ENCODE measurements around the gene PDLIM1.

The PDLIM1 gene

GRCh38 chr10:95279042-95279820, 11.6 kb downstream of the PDLIM1 start:
- DNase-seq (ENCODE audit: low read depth in 1 of 2, low spot score in 1 of 2): no peak
- Histone ChIP-seq H3K27me3 (ENCODE audit: insufficient read depth, poor library complexity, severe bottlenecking) (no peaks in the 10 kb centered on the region), H3K27ac (replicated peaks) (no peak overlapping the region), H3K4me3 (replicated peaks; ENCODE audit: insufficient read depth, low read length) (no peak overlapping the region)
- TF ChIP-seq POLR2AphosphoS5 (IDR thresholded peaks at IDR 0.05; ENCODE audit: low read depth): no peak
- no peak for TF ChIP-seq CTCF (IDR thresholded peaks at IDR 0.05; ENCODE audit: insufficient read depth, low read length)
- no peak for TF ChIP-seq SPI1 (IDR thresholded peaks at IDR 0.05; ENCODE audit: borderline replicate concordance, low read depth)
- TF ChIP-seq GABPA (IDR thresholded peaks at IDR 0.05; ENCODE audit: low read depth): no peak
- TF ChIP-seq, protein P1, sequence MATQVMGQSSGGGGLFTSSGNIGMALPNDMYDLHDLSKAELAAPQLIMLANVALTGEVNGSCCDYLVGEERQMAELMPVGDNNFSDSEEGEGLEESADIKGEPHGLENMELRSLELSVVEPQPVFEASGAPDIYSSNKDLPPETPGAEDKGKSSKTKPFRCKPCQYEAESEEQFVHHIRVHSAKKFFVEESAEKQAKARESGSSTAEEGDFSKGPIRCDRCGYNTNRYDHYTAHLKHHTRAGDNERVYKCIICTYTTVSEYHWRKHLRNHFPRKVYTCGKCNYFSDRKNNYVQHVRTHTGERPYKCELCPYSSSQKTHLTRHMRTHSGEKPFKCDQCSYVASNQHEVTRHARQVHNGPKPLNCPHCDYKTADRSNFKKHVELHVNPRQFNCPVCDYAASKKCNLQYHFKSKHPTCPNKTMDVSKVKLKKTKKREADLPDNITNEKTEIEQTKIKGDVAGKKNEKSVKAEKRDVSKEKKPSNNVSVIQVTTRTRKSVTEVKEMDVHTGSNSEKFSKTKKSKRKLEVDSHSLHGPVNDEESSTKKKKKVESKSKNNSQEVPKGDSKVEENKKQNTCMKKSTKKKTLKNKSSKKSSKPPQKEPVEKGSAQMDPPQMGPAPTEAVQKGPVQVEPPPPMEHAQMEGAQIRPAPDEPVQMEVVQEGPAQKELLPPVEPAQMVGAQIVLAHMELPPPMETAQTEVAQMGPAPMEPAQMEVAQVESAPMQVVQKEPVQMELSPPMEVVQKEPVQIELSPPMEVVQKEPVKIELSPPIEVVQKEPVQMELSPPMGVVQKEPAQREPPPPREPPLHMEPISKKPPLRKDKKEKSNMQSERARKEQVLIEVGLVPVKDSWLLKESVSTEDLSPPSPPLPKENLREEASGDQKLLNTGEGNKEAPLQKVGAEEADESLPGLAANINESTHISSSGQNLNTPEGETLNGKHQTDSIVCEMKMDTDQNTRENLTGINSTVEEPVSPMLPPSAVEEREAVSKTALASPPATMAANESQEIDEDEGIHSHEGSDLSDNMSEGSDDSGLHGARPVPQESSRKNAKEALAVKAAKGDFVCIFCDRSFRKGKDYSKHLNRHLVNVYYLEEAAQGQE (IDR thresholded peaks at IDR 0.05; ENCODE audit: insufficient replicate concordance, low read depth): no peak

GRCh38 chr10:95278061-95278988, 12.5 kb downstream of the PDLIM1 start:
- Histone ChIP-seq H3K27ac (replicated peaks) (no peak overlapping the region), H3K4me3 (replicated peaks; ENCODE audit: insufficient read depth, low read length) (no peak overlapping the region), H3K27me3 (ENCODE audit: insufficient read depth, poor library complexity, severe bottlenecking) (no peaks in the 10 kb centered on the region)
- DNase-seq (ENCODE audit: low read depth in 1 of 2, low spot score in 1 of 2): no peak
- no peak for TF ChIP-seq SPI1 (IDR thresholded peaks at IDR 0.05; ENCODE audit: borderline replicate concordance, low read depth)
- no peak for TF ChIP-seq CTCF (IDR thresholded peaks at IDR 0.05; ENCODE audit: insufficient read depth, low read length)
- TF ChIP-seq POLR2AphosphoS5 (IDR thresholded peaks at IDR 0.05; ENCODE audit: low read depth): no peak
- TF ChIP-seq, protein P1 (IDR thresholded peaks at IDR 0.05; ENCODE audit: insufficient replicate concordance, low read depth): no peak
- no peak for TF ChIP-seq GABPA (IDR thresholded peaks at IDR 0.05; ENCODE audit: low read depth)

GRCh38 chr10:95277614-95278013, 13.2 kb downstream of the PDLIM1 start:
- H3K27ac ChIP-seq (replicated peaks): no peak overlapping the region
- TF ChIP-seq POLR2AphosphoS5 (IDR thresholded peaks at IDR 0.05; ENCODE audit: low read depth) (no peak), CTCF (IDR thresholded peaks at IDR 0.05; ENCODE audit: insufficient read depth, low read length) (no peak), SPI1 (IDR thresholded peaks at IDR 0.05; ENCODE audit: borderline replicate concordance, low read depth) (no peak), GABPA (IDR thresholded peaks at IDR 0.05; ENCODE audit: low read depth) (no peak)
- TF ChIP-seq, protein P1 (IDR thresholded peaks at IDR 0.05; ENCODE audit: insufficient replicate concordance, low read depth): no peak
- H3K27me3 ChIP-seq (ENCODE audit: insufficient read depth, poor library complexity, severe bottlenecking): no peaks in the 10 kb centered on the region
- no peak overlapping the region for H3K4me3 ChIP-seq (replicated peaks; ENCODE audit: insufficient read depth, low read length)
- DNase-seq (ENCODE audit: low read depth in 1 of 2, low spot score in 1 of 2): no peak

Measured in HL-60 (cell line).